Hepatocyte (in vitro differentiated cells): ENCODE results near the gene SLC26A11. TPM values are rescaled to one million over a fixed set of nuclear protein-coding genes. Genes with fewer than 3 reads are reported as not detected.

Experiments
- DNase-seq: peaks from one replicate; pipeline ENCODE4 v3.0.0-alpha.2; 2016; ENCODE audit warnings: low spot score
- H2AFZ ChIP-seq: fragments of 200-600 bp; sonication (generic); 2 replicates; pipeline ENCODE4 v1.6.0; 2016; ENCODE audit warnings: antibody characterized with exemption, mild to moderate bottlenecking
- H3K27ac ChIP-seq: fragments of 200-600 bp; sonication (generic); 2 replicates; pipeline ENCODE4 v1.5.1; 2016; ENCODE audit warnings: mild to moderate bottlenecking
- H3K27me3 ChIP-seq: fragments of 200-600 bp; sonication (generic); 2 replicates; pipeline ENCODE4 v1.6.1; 2016
- H3K36me3 ChIP-seq: fragments of 200-600 bp; sonication (generic); replicated peaks from 2 replicates; pipeline ENCODE4 v1.5.1; 2016; ENCODE audit warnings: low read depth; ENCODE audit not compliant: insufficient read depth
- H3K4me1 ChIP-seq: fragments of 200-600 bp; sonication (generic); 2 replicates; pipeline ENCODE4 v1.5.1; 2016; ENCODE audit warnings: mild to moderate bottlenecking, moderate library complexity; ENCODE audit not compliant: insufficient read depth
- H3K4me2 ChIP-seq: fragments of 200-600 bp; sonication (generic); 2 replicates; pipeline ENCODE4 v1.6.0; 2016
- H3K4me3 ChIP-seq: fragments of 200-600 bp; sonication (generic); 2 replicates; pipeline ENCODE4 v1.5.1; 2016; ENCODE audit warnings: mild to moderate bottlenecking
- H3K79me2 ChIP-seq: fragments of 200-600 bp; sonication (generic); 2 replicates; pipeline ENCODE4 v1.6.0; 2017; ENCODE audit warnings: mild to moderate bottlenecking
- H3K9me2 ChIP-seq: fragments of 200-600 bp; sonication (generic); replicated peaks from 2 replicates; pipeline ENCODE4 v1.6.0; 2017; ENCODE audit warnings: mild to moderate bottlenecking; ENCODE audit not compliant: insufficient read depth
- H3K9me3 ChIP-seq: fragments of 200-600 bp; sonication (generic); 2 replicates; pipeline ENCODE4 v1.5.1; 2016; ENCODE audit warnings: low read depth, mild to moderate bottlenecking
- H4K20me1 ChIP-seq: fragments of 200-600 bp; sonication (generic); 2 replicates; pipeline ENCODE4 v1.6.0; 2016; ENCODE audit warnings: mild to moderate bottlenecking; ENCODE audit not compliant: insufficient read depth, poor library complexity, severe bottlenecking
- CTCF ChIP-seq: fragments of 200-600 bp; sonication (generic); IDR thresholded peaks from 2 replicates; pipeline ENCODE4 v1.5.1; 2016; ENCODE audit warnings: antibody characterized with exemption, mild to moderate bottlenecking; ENCODE audit not compliant: poor library complexity
- EZH2 ChIP-seq: fragments of 200-600 bp; sonication (generic); IDR thresholded peaks from 2 replicates; pipeline ENCODE4 v1.6.1; 2016; ENCODE audit warnings: antibody characterized with exemption, mild to moderate bottlenecking, borderline replicate concordance
- EZH2phosphoT487 ChIP-seq: fragments of 200-600 bp; sonication (generic); IDR thresholded peaks from one replicate; pipeline ENCODE4 v1.6.1; 2018; ENCODE audit warnings: antibody characterized with exemption, mild to moderate bottlenecking, low read depth, moderate library complexity; ENCODE audit not compliant: unreplicated experiment, severe bottlenecking
- WGBS: methylation state at CpG from one replicate; pipeline ENCODE4 v1.1.6; 2016; ENCODE audit warnings: low lambda C conversion rate; ENCODE audit errors: missing lambda C conversion rate; 5-methylcytosine and 5-hydroxymethylcytosine counted together
- polyA plus RNA-seq: library from polyadenylated mRNA; unstranded; fragments of >200 nt; fragmentation: Nextera tagmentation; extraction: Ambion mirVana; gene quantifications from 2 replicates; pipeline ENCODE4 v1.2.1, GENCODE V29; 2016
- total RNA-seq: library from RNA; depleted of rRNA; stranded (reverse); fragments of >200 nt; gene quantifications from 2 replicates; pipeline ENCODE4 v1.2.3, GENCODE V29; 2014

The SLC26A11 gene
- total RNA-seq (17.5 and 18.8 TPM in 2 replicates), polyA plus RNA-seq (24.9 and 40.4 TPM in 2 replicates)

- TF ChIP-seq EZH2: no peak
- no peak for TF ChIP-seq EZH2phosphoT487
- TF ChIP-seq CTCF: no peak
- WGBS: 0% methylated on average over 22 of the region's 77 CpGs
- Histone ChIP-seq H3K79me2 (peaks cover 32% of the 10 kb centered on the region), H3K27me3 (no peaks in the 10 kb centered on the region), H3K9me2 (no peaks in the 10 kb centered on the region), H3K27ac (peak within 1 kb of the TSS; percentile 88), H3K36me3 (no peaks in the 10 kb centered on the region), H3K4me1 (peaks cover 16% of the 10 kb centered on the region), H3K4me2 (peak within 1 kb of the TSS; percentile 96), H3K4me3 (peak within 1 kb of the TSS; percentile 75), H3K9me3 (no peaks in the 10 kb centered on the region), H4K20me1 (no peaks in the 10 kb centered on the region), H2AFZ (peak within 1 kb of the TSS; percentile 74)
- peak; percentile 92 for DNase-seq
Measured at GRCh38 chr17:80220054-80220735, at the start of gene SLC26A11, which contains the start of gene SGSH. Gene SLC26A11 (plus strand): TSS chr17:80220427. CDS start chr17:80221561, 1,134 bp downstream. Gene SGSH (minus strand): TSS chr17:80220333. CDS start chr17:80220313, 20 bp downstream.

- no peaks in the 10 kb centered on the region for H3K79me2 ChIP-seq
- H3K36me3 ChIP-seq: no peaks in the 10 kb centered on the region
- no peak overlapping the region for H3K4me2 ChIP-seq
- no peak overlapping the region for H2AFZ ChIP-seq
- H3K4me1 ChIP-seq: no peaks in the 10 kb centered on the region
- TF ChIP-seq CTCF: no peak
- no peaks in the 10 kb centered on the region for H3K9me2 ChIP-seq
- no peaks in the 10 kb centered on the region for H3K9me3 ChIP-seq
- 90% methylated on average over 7 of the region's 7 CpGs for WGBS
- H3K27ac ChIP-seq: no peak overlapping the region
- H4K20me1 ChIP-seq: no peaks in the 10 kb centered on the region
- no peak overlapping the region for H3K4me3 ChIP-seq
- DNase-seq: no peak
- H3K27me3 ChIP-seq: no peaks in the 10 kb centered on the region
Measured at GRCh38 chr17:80171681-80172080, 48.5 kb upstream of the SLC26A11 start.

GRCh38 chr17:80173126-80173525, 47.1 kb upstream of the SLC26A11 start:
- H3K36me3 ChIP-seq: no peaks in the 10 kb centered on the region
- H3K27me3 ChIP-seq: no peaks in the 10 kb centered on the region
- no peaks in the 10 kb centered on the region for H3K79me2 ChIP-seq
- H3K4me2 ChIP-seq: no peak overlapping the region
- no peaks in the 10 kb centered on the region for H3K9me2 ChIP-seq
- no peaks in the 10 kb centered on the region for H3K4me1 ChIP-seq
- 90% methylated on average over 12 of the region's 12 CpGs for WGBS
- H2AFZ ChIP-seq: no peak overlapping the region
- no peak for DNase-seq
- H4K20me1 ChIP-seq: no peaks in the 10 kb centered on the region
- H3K4me3 ChIP-seq: no peak overlapping the region
- H3K9me3 ChIP-seq: no peaks in the 10 kb centered on the region
- TF ChIP-seq EZH2 (no peak), CTCF (no peak), EZH2phosphoT487 (no peak)
- no peak overlapping the region for H3K27ac ChIP-seq
